ENCODE results near the gene PLCZ1. TPM values are rescaled to one million over a fixed set of nuclear protein-coding genes. Genes with fewer than 3 reads are reported as not detected.

The PLCZ1 gene
- total and polyA plus RNA-seq, 9 donors, result 0.21 TPM; not detected in 8

DNA sequence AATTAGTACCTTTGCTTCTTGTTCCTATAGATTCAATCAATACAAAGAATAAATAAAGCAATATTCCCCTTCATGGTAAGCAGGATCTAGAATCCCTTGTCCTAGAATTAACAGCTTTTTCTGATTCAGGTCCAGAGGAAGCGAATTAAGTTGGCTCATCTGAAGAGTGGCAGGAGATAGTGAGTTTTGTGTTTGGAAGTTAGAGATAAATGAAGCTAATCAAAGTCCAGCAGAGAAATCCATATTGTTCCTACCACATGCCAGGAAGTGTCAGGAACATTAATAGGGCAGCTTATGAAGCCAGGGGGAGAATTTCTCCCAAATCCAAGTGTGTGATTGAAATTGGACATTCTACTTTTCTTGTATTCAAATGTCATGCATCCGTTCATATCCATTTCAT is 14.1 kb upstream of the PLCZ1 start:
- peaks cover 6% of the 10 kb centered on the region for H3K4me1 ChIP-seq (ENCODE audit: control insufficient read depth, insufficient read depth, low read length)
- no peak for DNase-seq
- H3K36me3 ChIP-seq (ENCODE audit: control insufficient read depth, insufficient read depth, low read length), result no peaks in the 10 kb centered on the region
- H3K4me3 ChIP-seq (ENCODE audit: low read length), result no peak overlapping the region
- H3K9me3 ChIP-seq (replicated peaks; ENCODE audit: control insufficient read depth, low read depth, low read length), result no peaks in the 10 kb centered on the region
- H3K27me3 ChIP-seq (ENCODE audit: control insufficient read depth, insufficient read depth, low read length), result no peaks in the 10 kb centered on the region
- no CpG with 5 or more reads among the region's 2 CpGs for WGBS (ENCODE audit: insufficient coverage)
- H3K27ac ChIP-seq (ENCODE audit: low read length), result no peak overlapping the region

DNA sequence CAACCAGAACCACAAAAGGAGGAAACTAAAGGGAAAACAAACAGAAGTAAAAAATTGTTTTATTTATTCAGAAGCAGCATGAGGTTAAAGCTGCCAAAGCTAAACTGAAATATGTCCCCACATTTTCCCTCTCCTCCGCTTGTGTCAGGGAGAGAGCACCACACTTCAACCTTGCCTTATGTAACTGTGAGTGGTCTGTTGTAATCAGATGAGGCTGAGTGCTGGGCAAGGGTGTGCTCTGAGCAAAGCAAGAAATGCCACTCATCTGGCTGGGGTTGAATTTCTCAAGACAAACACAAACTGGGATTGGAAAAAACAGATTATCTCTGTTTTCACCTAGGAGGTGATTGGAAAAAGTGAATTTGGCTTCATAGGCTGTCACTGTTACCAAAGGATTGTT is 12.3 kb upstream of the PLCZ1 start:
- DNase-seq, result no peak
- peaks cover 6% of the 10 kb centered on the region for H3K4me1 ChIP-seq (ENCODE audit: control insufficient read depth, insufficient read depth, low read length)
- H3K27ac ChIP-seq (ENCODE audit: low read length), result no peak overlapping the region
- no peaks in the 10 kb centered on the region for H3K36me3 ChIP-seq (ENCODE audit: control insufficient read depth, insufficient read depth, low read length)
- no CpG with 5 or more reads among the region's 1 CpG for WGBS (ENCODE audit: insufficient coverage)
- H3K4me3 ChIP-seq (ENCODE audit: low read length), result no peak overlapping the region
- H3K27me3 ChIP-seq (ENCODE audit: control insufficient read depth, insufficient read depth, low read length), result no peaks in the 10 kb centered on the region
- H3K9me3 ChIP-seq (replicated peaks; ENCODE audit: control insufficient read depth, low read depth, low read length), result no peaks in the 10 kb centered on the region

- Histone ChIP-seq H3K36me3 (ENCODE audit: control insufficient read depth, insufficient read depth, low read length) (no peaks in the 10 kb centered on the region), H3K4me1 (ENCODE audit: control insufficient read depth, insufficient read depth, low read length) (peaks cover 6% of the 10 kb centered on the region), H3K9me3 (replicated peaks; ENCODE audit: control insufficient read depth, low read depth, low read length) (no peaks in the 10 kb centered on the region), H3K4me3 (ENCODE audit: low read length) (no peak overlapping the region), H3K27me3 (ENCODE audit: control insufficient read depth, insufficient read depth, low read length) (no peaks in the 10 kb centered on the region), H3K27ac (ENCODE audit: low read length) (no peak overlapping the region)
- no peak for DNase-seq
- 32% methylated on average over 3 of the region's 4 CpGs for WGBS (ENCODE audit: insufficient coverage)
Observed at GRCh38 chr12:18749386-18749957, 11.7 kb upstream of the PLCZ1 start.

DNA sequence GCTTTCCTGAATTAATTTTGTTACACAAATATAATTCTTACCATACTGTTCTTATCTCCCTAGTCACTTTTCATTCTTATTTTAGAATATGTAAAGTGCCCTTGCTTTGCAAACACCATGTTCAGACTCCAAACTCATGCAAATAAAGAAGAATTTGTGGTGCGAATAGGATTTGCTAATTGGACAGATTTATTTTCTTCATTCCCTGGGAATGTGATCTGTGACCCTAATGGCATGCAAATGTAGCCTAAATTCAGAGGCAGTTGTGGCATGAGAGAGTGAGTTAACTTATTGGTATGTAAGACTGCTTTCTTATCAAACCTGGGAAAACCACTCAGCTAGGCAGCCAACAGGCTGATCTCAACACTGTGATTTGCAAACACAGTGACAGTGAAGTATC is 10.1 kb upstream of the PLCZ1 start:
- H3K27ac ChIP-seq (ENCODE audit: low read length), result no peak overlapping the region
- no peaks in the 10 kb centered on the region for H3K36me3 ChIP-seq (ENCODE audit: control insufficient read depth, insufficient read depth, low read length)
- no CpG with 5 or more reads among the region's 1 CpG for WGBS (ENCODE audit: insufficient coverage)
- no peaks in the 10 kb centered on the region for H3K9me3 ChIP-seq (replicated peaks; ENCODE audit: control insufficient read depth, low read depth, low read length)
- peaks cover 2% of the 10 kb centered on the region for H3K4me1 ChIP-seq (ENCODE audit: control insufficient read depth, insufficient read depth, low read length)
- DNase-seq, result no peak
- H3K4me3 ChIP-seq (ENCODE audit: low read length), result no peak overlapping the region
- H3K27me3 ChIP-seq (ENCODE audit: control insufficient read depth, insufficient read depth, low read length), result no peaks in the 10 kb centered on the region

GRCh38 chr12:18731156-18731555 is 6.7 kb downstream of the PLCZ1 start:
- Histone ChIP-seq H3K9me3 (replicated peaks; ENCODE audit: control insufficient read depth, low read depth, low read length) (no peaks in the 10 kb centered on the region), H3K4me1 (ENCODE audit: control insufficient read depth, insufficient read depth, low read length) (no peaks in the 10 kb centered on the region), H3K27me3 (ENCODE audit: control insufficient read depth, insufficient read depth, low read length) (no peaks in the 10 kb centered on the region), H3K36me3 (ENCODE audit: control insufficient read depth, insufficient read depth, low read length) (no peaks in the 10 kb centered on the region), H3K4me3 (ENCODE audit: low read length) (no peak overlapping the region), H3K27ac (ENCODE audit: low read length) (no peak overlapping the region)
- DNase-seq, result no peak
- WGBS (ENCODE audit: insufficient coverage), result no CpG with 5 or more reads among the region's 5 CpGs

DNA sequence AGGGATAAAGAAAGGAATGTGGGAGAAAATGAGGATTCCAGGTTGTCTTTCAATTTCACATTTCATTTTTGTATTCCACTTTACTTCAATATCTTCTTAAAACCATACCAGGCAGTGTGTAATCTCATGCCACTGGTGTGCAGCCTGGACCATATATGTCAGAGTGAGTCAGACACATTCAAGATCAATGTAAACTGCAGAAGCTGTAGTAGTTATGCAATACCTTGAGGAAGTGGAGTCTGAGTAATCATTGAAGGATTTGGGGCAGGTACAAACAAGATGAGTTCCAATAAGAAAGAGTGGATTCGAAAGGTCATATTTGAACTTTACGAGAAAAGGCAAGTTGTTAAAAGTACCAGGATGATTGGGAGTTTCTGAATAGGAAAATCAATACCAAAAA is 14.1 kb downstream of the PLCZ1 start:
- Histone ChIP-seq H3K4me3 (ENCODE audit: low read length) (no peak overlapping the region), H3K36me3 (ENCODE audit: control insufficient read depth, insufficient read depth, low read length) (no peaks in the 10 kb centered on the region), H3K27ac (ENCODE audit: low read length) (no peak overlapping the region), H3K4me1 (ENCODE audit: control insufficient read depth, insufficient read depth, low read length) (no peaks in the 10 kb centered on the region), H3K27me3 (ENCODE audit: control insufficient read depth, insufficient read depth, low read length) (no peaks in the 10 kb centered on the region), H3K9me3 (replicated peaks; ENCODE audit: control insufficient read depth, low read depth, low read length) (no peaks in the 10 kb centered on the region)
- 92% methylated on average over 2 of the region's 2 CpGs for WGBS (ENCODE audit: insufficient coverage)
- DNase-seq, result no peak

- DNase-seq, result peak; percentile 4
- Histone ChIP-seq H3K4me3 (ENCODE audit: low read length) (no peak overlapping the region), H3K27ac (ENCODE audit: low read length) (no peak overlapping the region), H3K4me1 (ENCODE audit: control insufficient read depth, insufficient read depth, low read length) (no peaks in the 10 kb centered on the region), H3K9me3 (replicated peaks; ENCODE audit: control insufficient read depth, low read depth, low read length) (no peaks in the 10 kb centered on the region), H3K36me3 (ENCODE audit: control insufficient read depth, insufficient read depth, low read length) (no peaks in the 10 kb centered on the region), H3K27me3 (ENCODE audit: control insufficient read depth, insufficient read depth, low read length) (no peaks in the 10 kb centered on the region)
- no CpG with 5 or more reads among the region's 1 CpG for WGBS (ENCODE audit: insufficient coverage)
Observed at GRCh38 chr12:18721452-18721851, 16.4 kb downstream of the PLCZ1 start.

DNA sequence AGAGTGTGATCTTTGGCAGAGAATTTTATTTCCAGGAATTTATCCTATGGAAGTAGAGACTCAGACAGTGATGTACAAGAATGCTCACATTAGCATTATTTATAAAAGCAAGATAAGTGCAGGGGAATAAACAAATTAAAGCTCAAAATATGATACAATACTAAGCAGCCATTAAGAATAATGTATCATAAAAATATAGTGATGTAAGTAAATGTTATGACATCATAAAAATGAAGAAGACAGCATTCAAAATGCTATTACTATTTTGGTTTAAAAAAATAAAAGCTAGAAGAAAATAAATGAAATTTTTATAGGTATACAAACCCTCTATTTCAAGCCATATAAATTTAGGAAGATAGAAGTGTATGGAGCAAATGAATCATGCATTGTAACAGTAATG is 17.1 kb downstream of the PLCZ1 start:
- Histone ChIP-seq H3K9me3 (replicated peaks; ENCODE audit: control insufficient read depth, low read depth, low read length) (no peaks in the 10 kb centered on the region), H3K4me1 (ENCODE audit: control insufficient read depth, insufficient read depth, low read length) (no peaks in the 10 kb centered on the region), H3K36me3 (ENCODE audit: control insufficient read depth, insufficient read depth, low read length) (no peaks in the 10 kb centered on the region), H3K4me3 (ENCODE audit: low read length) (no peak overlapping the region), H3K27me3 (ENCODE audit: control insufficient read depth, insufficient read depth, low read length) (no peaks in the 10 kb centered on the region), H3K27ac (ENCODE audit: low read length) (no peak overlapping the region)
- no peak for DNase-seq

DNA sequence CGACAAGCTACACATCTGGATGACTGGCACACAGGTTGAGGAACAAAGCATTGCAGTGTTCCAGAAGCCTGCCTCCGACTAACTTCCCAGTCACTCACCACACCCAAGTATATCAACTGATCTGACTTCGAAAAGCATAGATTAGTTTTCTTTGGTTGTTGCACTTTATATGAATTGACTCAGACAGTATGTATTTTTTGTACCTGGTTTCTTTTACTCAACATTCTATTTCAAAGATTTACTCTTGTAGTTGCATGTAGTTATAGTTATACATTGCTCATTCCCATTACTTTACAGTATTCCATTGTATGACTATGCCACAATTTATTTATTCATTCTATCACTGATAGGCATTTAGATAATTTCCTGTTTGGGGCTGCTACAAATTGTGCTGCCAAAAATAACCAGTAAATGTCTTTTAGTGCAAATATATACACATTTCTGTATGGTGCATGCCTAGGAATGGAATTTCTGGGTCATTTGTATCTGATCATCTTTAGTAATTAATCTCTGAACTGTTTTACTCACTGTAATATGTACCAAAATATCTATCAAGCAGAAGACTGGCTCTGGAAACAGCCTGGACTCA is 17.8 kb downstream of the PLCZ1 start:
- H3K27me3 ChIP-seq (ENCODE audit: control insufficient read depth, insufficient read depth, low read length), result no peaks in the 10 kb centered on the region
- H3K9me3 ChIP-seq (replicated peaks; ENCODE audit: control insufficient read depth, low read depth, low read length), result no peaks in the 10 kb centered on the region
- WGBS (ENCODE audit: insufficient coverage), result no CpG with 5 or more reads among the region's 3 CpGs
- H3K36me3 ChIP-seq (ENCODE audit: control insufficient read depth, insufficient read depth, low read length), result no peaks in the 10 kb centered on the region
- no peak overlapping the region for H3K4me3 ChIP-seq (ENCODE audit: low read length)
- H3K27ac ChIP-seq (ENCODE audit: low read length), result no peak overlapping the region
- no peak for DNase-seq
- H3K4me1 ChIP-seq (ENCODE audit: control insufficient read depth, insufficient read depth, low read length), result no peaks in the 10 kb centered on the region

DNA sequence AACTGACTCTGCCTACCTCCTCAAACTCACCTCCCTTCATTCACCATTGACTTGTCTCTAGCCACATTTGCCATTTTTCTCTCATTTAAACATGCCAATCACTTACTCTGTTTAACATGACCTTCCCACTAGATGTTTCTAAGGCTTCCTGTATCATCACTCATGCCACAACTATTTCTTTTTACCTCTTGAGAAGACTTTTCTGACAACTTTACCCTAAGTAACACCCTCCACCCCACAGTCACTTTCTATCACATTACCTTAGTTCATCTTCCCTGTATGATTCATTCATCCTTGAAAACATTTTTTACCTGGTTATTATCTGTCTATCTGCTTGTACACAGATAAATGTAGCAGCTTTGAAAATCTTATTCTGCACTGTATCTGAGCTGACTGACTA is 19.4 kb downstream of the PLCZ1 start:
- no peak for DNase-seq
- no peaks in the 10 kb centered on the region for H3K4me1 ChIP-seq (ENCODE audit: control insufficient read depth, insufficient read depth, low read length)

GRCh38 chr12:18716236-18716635 is 21.6 kb downstream of the PLCZ1 start:
- no peak overlapping the region for H3K27ac ChIP-seq (ENCODE audit: low read length)
- no peaks in the 10 kb centered on the region for H3K27me3 ChIP-seq (ENCODE audit: control insufficient read depth, insufficient read depth, low read length)
- DNase-seq, result no peak
- no CpG with 5 or more reads among the region's 1 CpG for WGBS (ENCODE audit: insufficient coverage)
- H3K9me3 ChIP-seq (replicated peaks; ENCODE audit: control insufficient read depth, low read depth, low read length), result no peaks in the 10 kb centered on the region
- no peak overlapping the region for H3K4me3 ChIP-seq (ENCODE audit: low read length)
- H3K4me1 ChIP-seq (ENCODE audit: control insufficient read depth, insufficient read depth, low read length), result no peaks in the 10 kb centered on the region
- H3K36me3 ChIP-seq (ENCODE audit: control insufficient read depth, insufficient read depth, low read length), result no peaks in the 10 kb centered on the region

More for the DNA sequence above, 19.4 kb downstream of the PLCZ1 start:
- Histone ChIP-seq H3K9me3 (replicated peaks; ENCODE audit: control insufficient read depth, low read depth, low read length) (no peaks in the 10 kb centered on the region), H3K4me3 (ENCODE audit: low read length) (no peak overlapping the region), H3K27me3 (ENCODE audit: control insufficient read depth, insufficient read depth, low read length) (no peaks in the 10 kb centered on the region), H3K36me3 (ENCODE audit: control insufficient read depth, insufficient read depth, low read length) (no peaks in the 10 kb centered on the region), H3K27ac (ENCODE audit: low read length) (no peak overlapping the region)

Data from muscle of leg (tissue), 11 donors.